NCI-H1694 (cell line): ENCODE measurements around the gene PARD3.

Source experiments
- DNase-seq: peaks from one replicate; lab custom pipeline; 2025; lab: John Stamatoyannopoulos, UW

The PARD3 gene

GRCh38 chr10:34618611-34619010 lies 196.5 kb downstream of the PARD3 start:
- no peak for DNase-seq

GRCh38 chr10:34615770-34616169 lies 199.3 kb downstream of the PARD3 start:
- no peak for DNase-seq

GRCh38 chr10:34613491-34613890 lies 201.6 kb downstream of the PARD3 start:
- no peak for DNase-seq

GRCh38 chr10:34612938-34613337 lies 202.2 kb downstream of the PARD3 start:
- no peak for DNase-seq

- no peak for DNase-seq
These were observed 202.7 kb downstream of the PARD3 start for GRCh38 chr10:34612446-34612845.

GRCh38 chr10:34609287-34609940 lies 205.7 kb downstream of the PARD3 start:
- DNase-seq = no peak

GRCh38 chr10:34607894-34608293 lies 207.2 kb downstream of the PARD3 start:
- DNase-seq = no peak

GRCh38 chr10:34606890-34607289 lies 208.2 kb downstream of the PARD3 start:
- no peak for DNase-seq

GRCh38 chr10:34602478-34602877 lies 212.6 kb downstream of the PARD3 start:
- DNase-seq = no peak

GRCh38 chr10:34601691-34602090 lies 213.4 kb downstream of the PARD3 start:
- DNase-seq = no peak

GRCh38 chr10:34599026-34599795 lies 215.9 kb downstream of the PARD3 start:
- DNase-seq = no peak

- DNase-seq = no peak
These were observed 218.7 kb downstream of the PARD3 start for GRCh38 chr10:34596351-34596750.

GRCh38 chr10:34593930-34594329 lies 221.2 kb downstream of the PARD3 start:
- DNase-seq = no peak

GRCh38 chr10:34593374-34593890 lies 221.7 kb downstream of the PARD3 start:
- no peak for DNase-seq

- no peak for DNase-seq
These were observed 224.3 kb downstream of the PARD3 start for GRCh38 chr10:34590793-34591192.

GRCh38 chr10:34589275-34589674 lies 225.8 kb downstream of the PARD3 start:
- no peak for DNase-seq

- DNase-seq = no peak
These were observed 227.4 kb downstream of the PARD3 start for GRCh38 chr10:34587680-34588019.

- no peak for DNase-seq
These were observed 228.0 kb downstream of the PARD3 start for GRCh38 chr10:34587002-34587679.

- no peak for DNase-seq
These were observed 229.5 kb downstream of the PARD3 start for GRCh38 chr10:34585422-34586112.

GRCh38 chr10:34584164-34584563 lies 230.9 kb downstream of the PARD3 start:
- DNase-seq = no peak

GRCh38 chr10:34581801-34582532 lies 233.1 kb downstream of the PARD3 start:
- no peak for DNase-seq

GRCh38 chr10:34580643-34581042 lies 234.5 kb downstream of the PARD3 start:
- DNase-seq = no peak
